ENCODE measurements around the gene MUC3A. TPM values are rescaled to one million over a fixed set of nuclear protein-coding genes. Genes with fewer than 3 reads are reported as not detected.
"Not testable (repeated sequence)": the region's sequence is repeated elsewhere in the genome, so short reads cannot be mapped to it uniquely, and the experiment has no call there.

The MUC3A gene
- polyA plus RNA-seq, 2 donors: 0.02 to 0.04 TPM

DNA sequence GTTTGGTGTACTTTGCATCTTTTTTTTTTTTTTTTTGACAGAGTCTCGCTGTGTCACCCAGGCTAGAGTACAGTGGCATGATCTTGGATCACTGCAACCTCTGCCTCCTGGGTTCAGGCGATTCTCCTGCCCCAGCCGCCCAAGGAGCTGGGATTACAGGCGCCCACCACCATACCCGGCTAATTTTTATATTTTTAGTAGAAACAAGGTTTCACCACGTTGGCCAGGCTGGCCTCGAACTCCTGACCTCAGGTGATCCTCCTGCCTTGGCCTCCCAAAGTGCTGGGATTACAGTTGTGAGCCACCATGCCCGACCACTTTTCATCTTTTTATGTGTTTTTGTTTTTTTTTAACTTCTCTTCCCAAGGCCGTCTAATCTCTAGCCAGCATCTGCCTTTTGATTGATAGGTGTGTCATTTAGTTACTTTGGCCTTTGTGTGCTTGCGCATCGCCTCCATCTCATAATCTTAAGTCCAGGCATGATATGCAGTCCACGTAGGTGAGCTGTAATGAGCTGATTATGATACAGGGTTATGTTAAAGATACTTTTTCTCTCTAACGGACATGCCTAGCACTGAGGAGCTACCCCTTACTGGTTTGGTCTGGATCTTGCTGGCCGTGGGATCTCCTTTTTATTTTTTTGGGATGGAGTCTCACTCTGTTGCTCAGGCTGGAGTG lies 35.0 kb downstream of the MUC3A start:
- H3K36me3 ChIP-seq (ENCODE audit: control insufficient read depth in 2 of 2, insufficient read depth in 2 of 2, low read length in 1 of 2); H3K9me3 ChIP-seq (ENCODE audit: control insufficient read depth in 2 of 2, insufficient read depth in 1 of 2, low read depth in 1 of 2, low read length in 1 of 2); H3K27me3 ChIP-seq (ENCODE audit: control insufficient read depth in 1 of 2, insufficient read depth in 2 of 2, low read length in 2 of 2); H3K4me1 ChIP-seq (ENCODE audit: control insufficient read depth in 2 of 2, insufficient read depth in 2 of 2, low read length in 1 of 2); H3K4me3 ChIP-seq (ENCODE audit: low read depth in 1 of 2, low read length in 2 of 2); H3K27ac ChIP-seq (ENCODE audit: low read depth in 2 of 2, low read length in 1 of 2): not testable (repeated sequence)
- 71 to 75% methylated on average over 14 of the region's 14 CpGs for WGBS, 2 donors

DNA sequence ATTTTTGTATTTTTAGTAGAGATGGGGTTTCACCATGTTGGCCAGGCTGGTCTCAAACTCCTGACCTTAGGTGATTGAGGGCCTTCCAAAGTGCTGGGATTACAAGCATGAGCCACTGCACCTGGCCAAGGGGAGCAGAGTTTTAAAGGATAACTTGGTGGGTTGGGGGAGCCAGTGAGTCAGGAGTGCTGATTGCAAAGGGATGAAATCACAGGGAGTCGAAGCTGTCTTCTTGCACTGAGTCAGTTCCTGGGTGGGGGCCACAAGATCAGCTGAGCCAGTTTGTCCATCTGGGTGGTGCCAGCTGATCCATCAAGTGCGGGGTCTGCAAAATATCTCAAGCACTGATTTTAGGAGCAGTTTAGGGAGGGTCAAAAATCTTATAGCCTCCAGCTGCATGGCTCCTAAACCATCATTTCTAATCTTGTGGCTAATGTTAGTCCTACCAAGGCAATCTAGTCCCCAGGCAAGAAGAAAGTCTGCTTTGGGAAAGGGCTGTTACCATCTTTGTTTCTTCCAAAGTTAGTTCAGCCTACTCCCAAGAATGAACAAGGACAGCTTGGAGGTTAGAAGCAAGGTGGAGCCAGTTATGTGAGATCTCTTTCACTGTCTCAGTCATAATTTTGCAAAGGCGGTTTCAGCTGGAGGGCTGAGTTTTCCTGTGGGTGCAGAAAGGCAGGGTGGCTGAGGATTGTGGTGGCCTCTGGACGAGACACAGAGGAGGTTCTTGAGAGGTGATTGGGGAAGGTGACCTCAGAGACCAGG lies 35.9 kb downstream of the MUC3A start:
- not testable (repeated sequence) for H3K27me3 ChIP-seq (ENCODE audit: control insufficient read depth in 1 of 2, insufficient read depth in 2 of 2, low read length in 2 of 2); H3K9me3 ChIP-seq (ENCODE audit: control insufficient read depth in 2 of 2, insufficient read depth in 1 of 2, low read depth in 1 of 2, low read length in 1 of 2); H3K36me3 ChIP-seq (ENCODE audit: control insufficient read depth in 2 of 2, insufficient read depth in 2 of 2, low read length in 1 of 2); H3K27ac ChIP-seq (ENCODE audit: low read depth in 2 of 2, low read length in 1 of 2); H3K4me1 ChIP-seq (ENCODE audit: control insufficient read depth in 2 of 2, insufficient read depth in 2 of 2, low read length in 1 of 2); H3K4me3 ChIP-seq (ENCODE audit: low read depth in 1 of 2, low read length in 2 of 2)
- 56 to 64% methylated on average over 4 of the region's 4 CpGs for WGBS, 2 donors

DNA sequence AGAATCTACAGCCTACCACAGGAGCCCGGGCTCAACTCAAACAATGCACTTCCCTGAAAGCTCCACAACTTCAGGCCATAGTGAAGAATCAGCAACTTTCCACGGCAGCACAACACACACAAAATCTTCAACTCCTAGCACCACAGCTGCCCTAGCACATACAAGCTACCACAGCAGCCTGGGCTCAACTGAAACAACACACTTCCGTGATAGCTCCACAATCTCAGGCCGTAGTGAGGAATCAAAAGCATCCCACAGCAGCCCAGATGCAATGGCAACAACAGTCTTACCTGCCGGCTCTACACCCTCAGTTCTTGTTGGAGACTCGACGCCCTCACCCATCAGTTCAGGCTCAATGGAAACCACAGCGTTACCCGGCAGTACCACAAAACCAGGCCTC lies 42.3 kb downstream of the MUC3A start:
- H3K4me1 ChIP-seq (ENCODE audit: control insufficient read depth in 2 of 2, insufficient read depth in 2 of 2, low read length in 1 of 2): no peaks in the 10 kb centered on the region
- H3K27me3 ChIP-seq (ENCODE audit: control insufficient read depth in 1 of 2, insufficient read depth in 2 of 2, low read length in 2 of 2): no peaks in the 10 kb centered on the region
- H3K4me3 ChIP-seq (ENCODE audit: low read depth in 1 of 2, low read length in 2 of 2): no peak overlapping the region
- no peaks in the 10 kb centered on the region for H3K9me3 ChIP-seq (ENCODE audit: control insufficient read depth in 2 of 2, insufficient read depth in 1 of 2, low read depth in 1 of 2, low read length in 1 of 2)
- 91% methylated on average over 9 of the region's 9 CpGs for WGBS, 2 donors
- no peak overlapping the region for H3K27ac ChIP-seq (ENCODE audit: low read depth in 2 of 2, low read length in 1 of 2)
- H3K36me3 ChIP-seq (ENCODE audit: control insufficient read depth in 2 of 2, insufficient read depth in 2 of 2, low read length in 1 of 2): no peaks in the 10 kb centered on the region

DNA sequence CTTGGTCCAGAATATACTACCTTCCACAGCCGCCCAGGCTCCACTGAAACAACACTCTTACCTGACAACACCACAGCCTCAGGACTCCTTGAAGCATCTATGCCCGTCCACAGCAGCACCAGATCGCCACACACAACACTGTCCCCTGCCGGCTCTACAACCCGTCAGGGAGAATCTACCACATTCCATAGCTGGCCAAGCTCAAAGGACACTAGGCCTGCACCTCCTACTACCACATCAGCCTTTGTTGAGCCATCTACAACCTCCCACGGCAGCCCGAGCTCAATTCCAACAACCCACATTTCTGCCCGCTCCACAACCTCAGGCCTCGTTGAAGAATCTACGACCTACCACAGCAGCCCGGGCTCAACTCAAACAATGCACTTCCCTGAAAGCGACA lies 42.9 kb downstream of the MUC3A start:
- not testable (repeated sequence) for H3K27me3 ChIP-seq (ENCODE audit: control insufficient read depth in 1 of 2, insufficient read depth in 2 of 2, low read length in 2 of 2); H3K27ac ChIP-seq (ENCODE audit: low read depth in 2 of 2, low read length in 1 of 2); H3K9me3 ChIP-seq (ENCODE audit: control insufficient read depth in 2 of 2, insufficient read depth in 1 of 2, low read depth in 1 of 2, low read length in 1 of 2); H3K4me1 ChIP-seq (ENCODE audit: control insufficient read depth in 2 of 2, insufficient read depth in 2 of 2, low read length in 1 of 2); H3K36me3 ChIP-seq (ENCODE audit: control insufficient read depth in 2 of 2, insufficient read depth in 2 of 2, low read length in 1 of 2); H3K4me3 ChIP-seq (ENCODE audit: low read depth in 1 of 2, low read length in 2 of 2)
- 89% methylated on average over 11 to 12 of the region's 12 CpGs for WGBS, 2 donors

DNA sequence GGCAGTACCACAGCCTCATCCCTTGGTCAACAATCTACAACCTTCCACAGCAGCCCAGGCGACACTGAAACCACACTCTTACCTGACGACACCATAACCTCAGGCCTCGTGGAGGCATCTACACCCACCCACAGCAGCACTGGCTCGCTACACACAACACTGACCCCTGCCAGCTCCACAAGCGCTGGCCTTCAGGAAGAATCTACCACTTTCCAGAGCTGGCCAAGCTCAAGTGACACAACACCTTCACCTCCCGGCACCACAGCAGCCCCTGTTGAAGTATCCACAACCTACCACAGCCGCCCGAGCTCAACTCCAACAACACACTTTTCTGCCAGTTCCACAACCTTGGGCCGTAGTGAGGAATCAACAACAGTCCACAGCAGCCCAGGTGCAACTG lies 45.3 kb downstream of the MUC3A start:
- H3K27me3 ChIP-seq (ENCODE audit: control insufficient read depth in 1 of 2, insufficient read depth in 2 of 2, low read length in 2 of 2); H3K27ac ChIP-seq (ENCODE audit: low read depth in 2 of 2, low read length in 1 of 2); H3K9me3 ChIP-seq (ENCODE audit: control insufficient read depth in 2 of 2, insufficient read depth in 1 of 2, low read depth in 1 of 2, low read length in 1 of 2); H3K4me3 ChIP-seq (ENCODE audit: low read depth in 1 of 2, low read length in 2 of 2); H3K36me3 ChIP-seq (ENCODE audit: control insufficient read depth in 2 of 2, insufficient read depth in 2 of 2, low read length in 1 of 2); H3K4me1 ChIP-seq (ENCODE audit: control insufficient read depth in 2 of 2, insufficient read depth in 2 of 2, low read length in 1 of 2): not testable (repeated sequence)
- no CpG with 5 or more reads among the region's 9 CpGs for WGBS, 2 donors

DNA sequence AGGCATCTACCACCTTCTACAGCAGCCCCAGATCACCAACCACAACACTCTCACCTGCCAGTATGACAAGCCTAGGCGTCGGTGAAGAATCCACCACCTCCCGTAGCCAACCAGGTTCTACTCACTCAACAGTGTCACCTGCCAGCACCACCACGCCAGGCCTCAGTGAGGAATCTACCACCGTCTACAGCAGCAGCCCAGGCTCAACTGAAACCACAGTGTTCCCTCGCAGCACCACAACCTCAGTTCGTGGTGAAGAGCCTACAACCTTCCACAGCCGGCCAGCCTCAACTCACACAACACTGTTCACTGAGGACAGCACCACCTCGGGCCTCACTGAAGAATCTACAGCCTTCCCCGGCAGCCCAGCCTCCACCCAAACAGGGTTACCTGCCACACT lies 49.2 kb downstream of the MUC3A start:
- not testable (repeated sequence) for H3K36me3 ChIP-seq (ENCODE audit: control insufficient read depth in 2 of 2, insufficient read depth in 2 of 2, low read length in 1 of 2); H3K4me3 ChIP-seq (ENCODE audit: low read depth in 1 of 2, low read length in 2 of 2); H3K9me3 ChIP-seq (ENCODE audit: control insufficient read depth in 2 of 2, insufficient read depth in 1 of 2, low read depth in 1 of 2, low read length in 1 of 2); H3K27ac ChIP-seq (ENCODE audit: low read depth in 2 of 2, low read length in 1 of 2); H3K4me1 ChIP-seq (ENCODE audit: control insufficient read depth in 2 of 2, insufficient read depth in 2 of 2, low read length in 1 of 2); H3K27me3 ChIP-seq (ENCODE audit: control insufficient read depth in 1 of 2, insufficient read depth in 2 of 2, low read length in 2 of 2)
- 83 to 89% methylated on average over 4 of the region's 10 CpGs for WGBS, 2 donors

DNA sequence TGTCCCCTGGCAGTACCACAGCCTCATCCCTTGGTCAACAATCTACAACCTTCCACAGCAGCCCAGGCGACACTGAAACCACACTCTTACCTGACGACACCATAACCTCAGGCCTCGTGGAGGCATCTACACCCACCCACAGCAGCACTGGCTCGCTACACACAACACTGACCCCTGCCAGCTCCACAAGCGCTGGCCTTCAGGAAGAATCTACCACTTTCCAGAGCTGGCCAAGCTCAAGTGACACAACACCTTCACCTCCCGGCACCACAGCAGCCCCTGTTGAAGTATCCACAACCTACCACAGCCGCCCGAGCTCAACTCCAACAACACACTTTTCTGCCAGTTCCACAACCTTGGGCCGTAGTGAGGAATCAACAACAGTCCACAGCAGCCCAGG lies 50.0 kb downstream of the MUC3A start:
- H3K27ac ChIP-seq (ENCODE audit: low read depth in 2 of 2, low read length in 1 of 2); H3K4me3 ChIP-seq (ENCODE audit: low read depth in 1 of 2, low read length in 2 of 2); H3K4me1 ChIP-seq (ENCODE audit: control insufficient read depth in 2 of 2, insufficient read depth in 2 of 2, low read length in 1 of 2); H3K36me3 ChIP-seq (ENCODE audit: control insufficient read depth in 2 of 2, insufficient read depth in 2 of 2, low read length in 1 of 2); H3K27me3 ChIP-seq (ENCODE audit: control insufficient read depth in 1 of 2, insufficient read depth in 2 of 2, low read length in 2 of 2); H3K9me3 ChIP-seq (ENCODE audit: control insufficient read depth in 2 of 2, insufficient read depth in 1 of 2, low read depth in 1 of 2, low read length in 1 of 2): not testable (repeated sequence)
- WGBS, 2 donors: no CpG with 5 or more reads among the region's 9 CpGs

DNA sequence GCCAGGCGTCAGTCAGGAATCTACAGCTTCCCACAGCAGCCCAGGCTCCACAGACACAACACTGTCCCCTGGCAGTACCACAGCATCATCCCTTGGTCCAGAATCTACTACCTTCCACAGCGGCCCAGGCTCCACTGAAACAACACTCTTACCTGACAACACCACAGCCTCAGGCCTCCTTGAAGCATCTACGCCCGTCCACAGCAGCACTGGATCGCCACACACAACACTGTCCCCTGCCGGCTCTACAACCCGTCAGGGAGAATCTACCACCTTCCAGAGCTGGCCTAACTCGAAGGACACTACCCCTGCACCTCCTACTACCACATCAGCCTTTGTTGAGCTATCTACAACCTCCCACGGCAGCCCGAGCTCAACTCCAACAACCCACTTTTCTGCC lies 50.7 kb downstream of the MUC3A start:
- H3K27ac ChIP-seq (ENCODE audit: low read depth in 2 of 2, low read length in 1 of 2); H3K9me3 ChIP-seq (ENCODE audit: control insufficient read depth in 2 of 2, insufficient read depth in 1 of 2, low read depth in 1 of 2, low read length in 1 of 2); H3K36me3 ChIP-seq (ENCODE audit: control insufficient read depth in 2 of 2, insufficient read depth in 2 of 2, low read length in 1 of 2); H3K4me3 ChIP-seq (ENCODE audit: low read depth in 1 of 2, low read length in 2 of 2); H3K27me3 ChIP-seq (ENCODE audit: control insufficient read depth in 1 of 2, insufficient read depth in 2 of 2, low read length in 2 of 2); H3K4me1 ChIP-seq (ENCODE audit: control insufficient read depth in 2 of 2, insufficient read depth in 2 of 2, low read length in 1 of 2): not testable (repeated sequence)
- WGBS, 2 donors: 81 to 83% methylated on average over 9 to 10 of the region's 10 CpGs

DNA sequence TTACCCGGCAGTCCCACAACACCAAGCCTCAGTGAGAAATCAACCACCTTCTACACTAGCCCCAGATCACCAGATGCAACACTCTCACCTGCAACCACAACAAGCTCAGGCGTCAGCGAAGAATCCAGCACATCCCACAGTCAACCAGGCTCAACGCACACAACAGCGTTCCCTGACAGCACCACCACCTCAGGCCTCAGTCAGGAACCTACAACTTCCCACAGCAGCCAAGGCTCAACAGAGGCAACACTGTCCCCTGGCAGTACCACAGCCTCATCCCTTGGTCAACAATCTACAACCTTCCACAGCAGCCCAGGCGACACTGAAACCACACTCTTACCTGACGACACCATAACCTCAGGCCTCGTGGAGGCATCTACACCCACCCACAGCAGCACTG lies 53.0 kb downstream of the MUC3A start:
- not testable (repeated sequence) for H3K9me3 ChIP-seq (ENCODE audit: control insufficient read depth in 2 of 2, insufficient read depth in 1 of 2, low read depth in 1 of 2, low read length in 1 of 2); H3K27ac ChIP-seq (ENCODE audit: low read depth in 2 of 2, low read length in 1 of 2); H3K27me3 ChIP-seq (ENCODE audit: control insufficient read depth in 1 of 2, insufficient read depth in 2 of 2, low read length in 2 of 2); H3K4me1 ChIP-seq (ENCODE audit: control insufficient read depth in 2 of 2, insufficient read depth in 2 of 2, low read length in 1 of 2); H3K4me3 ChIP-seq (ENCODE audit: low read depth in 1 of 2, low read length in 2 of 2); H3K36me3 ChIP-seq (ENCODE audit: control insufficient read depth in 2 of 2, insufficient read depth in 2 of 2, low read length in 1 of 2)
- 87 to 100% methylated on average over 2 of the region's 8 CpGs for WGBS, 2 donors

DNA sequence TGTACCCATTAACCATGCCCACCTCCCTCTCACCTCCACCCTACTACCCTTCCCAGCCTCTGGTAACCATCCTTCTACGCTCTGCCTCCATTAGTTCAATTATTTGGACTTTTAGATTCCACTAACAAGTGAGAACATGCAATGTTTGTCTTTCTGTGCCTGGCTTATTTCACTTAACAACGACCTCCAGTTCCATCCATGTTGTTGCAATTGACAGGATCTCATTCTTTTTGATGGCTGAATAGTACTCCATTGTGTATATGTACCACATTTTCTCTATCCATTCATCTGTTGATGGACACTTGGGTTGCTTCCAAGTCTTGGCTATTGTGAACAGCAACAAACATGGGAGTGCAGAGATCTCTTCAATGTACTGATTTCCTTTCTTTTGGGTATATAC lies 58.0 kb downstream of the MUC3A start:
- 58 to 59% methylated on average over 2 of the region's 2 CpGs for WGBS, 2 donors
- H3K36me3 ChIP-seq (ENCODE audit: control insufficient read depth in 2 of 2, insufficient read depth in 2 of 2, low read length in 1 of 2); H3K4me1 ChIP-seq (ENCODE audit: control insufficient read depth in 2 of 2, insufficient read depth in 2 of 2, low read length in 1 of 2); H3K27me3 ChIP-seq (ENCODE audit: control insufficient read depth in 1 of 2, insufficient read depth in 2 of 2, low read length in 2 of 2); H3K27ac ChIP-seq (ENCODE audit: low read depth in 2 of 2, low read length in 1 of 2); H3K9me3 ChIP-seq (ENCODE audit: control insufficient read depth in 2 of 2, insufficient read depth in 1 of 2, low read depth in 1 of 2, low read length in 1 of 2); H3K4me3 ChIP-seq (ENCODE audit: low read depth in 1 of 2, low read length in 2 of 2): not testable (repeated sequence)
